RWPE1 (cell line): ENCODE results near the gene DENND1A.

Experiments used
- CTCF ChIA-PET: fragments of 350-600 bp; sonication (Branson Sonifier 250); formaldehyde crosslinking; extraction: SDS; loops from one replicate; lab custom pipeline; 2021; lab: Yijun Ruan, JAX
- POLR2A ChIA-PET: fragments of 400-600 bp; formaldehyde crosslinking; extraction: SDS; loops from one replicate; lab custom pipeline; 2020; ENCODE audit warnings: antibody characterized with exemption; ENCODE audit not compliant: low non-redundant PET; lab: Yijun Ruan, JAX
- DNase-seq: peaks from one replicate; pipeline ENCODE4 v3.0.0; 2012; ENCODE audit warnings: low spot score
- H3K27ac ChIP-seq: fragments of 450-650 bp; 2 replicates; pipeline ENCODE4 v1.5.1; 2017
- CTCF ChIP-seq: fragments of 450-650 bp; conservative IDR thresholded peaks from 2 replicates; pipeline ENCODE4 v1.5.1; 2017; ENCODE audit warnings: low read depth, mild to moderate bottlenecking

Gene DENND1A

GRCh38 chr9:123350590-123351310 is 579.2 kb downstream of the DENND1A start:
- POLR2A ChIA-PET, result no interaction called here
- H3K27ac ChIP-seq, result no peak overlapping the region
- no peak for TF ChIP-seq CTCF
- CTCF ChIA-PET, result interaction anchor here (0.5 to 3.6 kb wide), 42 partner anchors 9 to 331 kb away, joined by 3 to 75 read pairs (median 6); no protein-coding TSS in a partner anchor
- no peak for DNase-seq

GRCh38 chr9:123349691-123350480 is 580.0 kb downstream of the DENND1A start:
- ChIA-PET POLR2A (no interaction called here), CTCF (interaction anchor here (0.5 to 3.6 kb wide), 69 partner anchors 8 to 1129 kb away, joined by 3 to 75 read pairs (median 4); no protein-coding TSS in a partner anchor)
- no peak overlapping the region for H3K27ac ChIP-seq
- peak; percentile 100 for TF ChIP-seq CTCF
- DNase-seq, result peak; percentile 92

GRCh38 chr9:123349033-123349432 is 580.9 kb downstream of the DENND1A start:
- H3K27ac ChIP-seq, result no peak overlapping the region
- POLR2A ChIA-PET, result no interaction called here
- CTCF ChIA-PET, result interaction anchor here (0.6 to 3.6 kb wide), 18 partner anchors 13 to 683 kb away, joined by 3 to 75 read pairs (median 5); no protein-coding TSS in a partner anchor
- no peak for DNase-seq
- no peak for TF ChIP-seq CTCF

- H3K27ac ChIP-seq, result peak overlapping the region; percentile 17
- no peak for DNase-seq
- no peak for TF ChIP-seq CTCF
- CTCF ChIA-PET, result interaction anchor here (1.1 to 3.6 kb wide), 6 partner anchors 12 to 304 kb away, joined by 3 to 75 read pairs (median 7); no protein-coding TSS in a partner anchor
- POLR2A ChIA-PET, result no interaction called here
Observed at GRCh38 chr9:123348317-123348992, 581.5 kb downstream of the DENND1A start.

- TF ChIP-seq CTCF, result no peak
- ChIA-PET POLR2A (no interaction called here), CTCF (no interaction called here)
- no peak for DNase-seq
- H3K27ac ChIP-seq, result peak overlapping the region; percentile 17
Observed at GRCh38 chr9:123347289-123348060, 582.5 kb downstream of the DENND1A start.
